ENCODE measurements around the gene IHH.

- no peak for TF ChIP-seq YY1 (IDR thresholded peaks at IDR 0.05; ENCODE audit: insufficient read depth, insufficient read length)
- no peak for TF ChIP-seq ZNF274 (IDR thresholded peaks at IDR 0.05; ENCODE audit: low read depth, low read length)
- no peak for TF ChIP-seq SUZ12 (IDR thresholded peaks at IDR 0.05; ENCODE audit: extremely low read depth, insufficient read depth, insufficient read length)
Measured at GRCh38 chr2:219018726-219019125, 42.0 kb downstream of the IHH start.
